GM23338 (cell line): ENCODE measurements around the gene FXYD5. TPM values are rescaled to one million over a fixed set of nuclear protein-coding genes. Genes with fewer than 3 reads are reported as not detected.

Source experiments
- ATAC-seq: fragments of 200-7000 bp; cut with Tn5 transposase; 3 replicates; pipeline ENCODE4 v1.9.1; 2020
- DNase-seq: peaks from one replicate; pipeline ENCODE4 v3.0.0-alpha.2; 2015; ENCODE audit warnings: low spot score
- H2AFZ ChIP-seq: fragments of 200-600 bp; sonication (generic); 2 replicates; pipeline ENCODE4 v1.8.0; 2016; ENCODE audit warnings: antibody characterized with exemption, mild to moderate bottlenecking, moderate library complexity
- H3F3A ChIP-seq: fragments of 200-600 bp; sonication (generic); replicated peaks from 2 replicates; pipeline ENCODE4 v1.8.0; 2017; ENCODE audit warnings: antibody characterized with exemption, mixed run types, low read depth
- H3K27ac ChIP-seq: fragments of 200-600 bp; sonication (generic); 2 replicates; pipeline ENCODE4 v1.6.1; 2016; ENCODE audit warnings: low read depth
- H3K27me3 ChIP-seq: fragments of 200-600 bp; sonication (generic); 2 replicates; pipeline ENCODE4 v1.8.0; 2016; ENCODE audit warnings: mild to moderate bottlenecking, mixed run types, moderate library complexity; ENCODE audit not compliant: insufficient read depth
- H3K36me3 ChIP-seq: fragments of 200-600 bp; sonication (generic); 2 replicates; pipeline ENCODE4 v1.8.0; 2016; ENCODE audit warnings: mild to moderate bottlenecking; ENCODE audit not compliant: insufficient read depth
- H3K4me1 ChIP-seq: fragments of 200-600 bp; sonication (generic); 2 replicates; pipeline ENCODE4 v1.8.0; 2016; ENCODE audit warnings: mild to moderate bottlenecking, moderate library complexity; ENCODE audit not compliant: insufficient read depth
- H3K4me2 ChIP-seq: fragments of 200-600 bp; sonication (generic); 2 replicates; pipeline ENCODE4 v1.7.1; 2017; ENCODE audit warnings: mixed run types
- H3K4me3 ChIP-seq: fragments of 200-600 bp; sonication (generic); 2 replicates; pipeline ENCODE4 v1.6.1; 2016; ENCODE audit warnings: mixed run types
- H3K79me2 ChIP-seq: fragments of 200-600 bp; sonication (generic); replicated peaks from 2 replicates; pipeline ENCODE4 v1.8.0; 2017; ENCODE audit warnings: mild to moderate bottlenecking; ENCODE audit not compliant: insufficient read depth
- H3K9me2 ChIP-seq: fragments of 200-600 bp; sonication (generic); 2 replicates; pipeline ENCODE4 v1.8.0; 2017; ENCODE audit not compliant: insufficient read depth
- H4K20me1 ChIP-seq: fragments of 200-600 bp; sonication (generic); replicated peaks from 2 replicates; pipeline ENCODE4 v1.8.0; 2017; ENCODE audit warnings: mild to moderate bottlenecking; ENCODE audit not compliant: insufficient read depth
- H3K27ac Mint-ChIP-seq: 2 replicates; pipeline ENCODE4 v1.8.0; 2020; ENCODE audit warnings: inconsistent platforms, mild to moderate bottlenecking, moderate library complexity, mixed read lengths
- H3K27me3 Mint-ChIP-seq: 3 replicates; pipeline ENCODE4 v1.8.0; 2022; ENCODE audit warnings: low read depth, mild to moderate bottlenecking, moderate library complexity, mixed read lengths, inconsistent platforms; ENCODE audit not compliant: insufficient read depth, poor library complexity
- H3K36me3 Mint-ChIP-seq: 3 replicates; pipeline ENCODE4 v1.8.0; 2021; ENCODE audit warnings: low read depth, mild to moderate bottlenecking, inconsistent platforms, moderate library complexity, mixed read lengths
- H3K4me1 Mint-ChIP-seq: 3 replicates; pipeline ENCODE4 v1.8.0; 2020; ENCODE audit warnings: mild to moderate bottlenecking, inconsistent platforms, mixed read lengths
- H3K4me3 Mint-ChIP-seq: 3 replicates; pipeline ENCODE4 v1.8.0; 2021; ENCODE audit warnings: moderate library complexity, mild to moderate bottlenecking, inconsistent platforms, mixed read lengths
- H3K9me3 Mint-ChIP-seq: 3 replicates; pipeline ENCODE4 v1.8.0; 2020; ENCODE audit warnings: moderate library complexity, mild to moderate bottlenecking, inconsistent platforms, mixed read lengths
- CTCF ChIP-seq, 2 experiments: fragments of 200-600 bp in 1 of 2; sonication (generic) in 1 of 2; conservative IDR thresholded peaks; 2 replicates each; pipeline versions ENCODE4 v1.5.1 to v1.6.1; 2016 to 2017; ENCODE audit warnings: antibody characterized with exemption in 2 of 2, low read depth in 2 of 2, mild to moderate bottlenecking in 2 of 2, moderate library complexity in 1 of 2
- ETS1 ChIP-seq: IDR thresholded peaks from 2 replicates; pipeline ENCODE4 v1.6.1; 2016; ENCODE audit warnings: antibody characterized with exemption
- JUNB ChIP-seq: IDR thresholded peaks from one replicate; pipeline ENCODE4 v1.6.1; 2016; ENCODE audit warnings: antibody characterized with exemption; ENCODE audit not compliant: unreplicated experiment
- POLR2AphosphoS5 ChIP-seq: IDR thresholded peaks from 2 replicates; pipeline ENCODE4 v1.6.1; 2016; ENCODE audit warnings: antibody characterized with exemption, low read depth
- STAT1 ChIP-seq: IDR thresholded peaks from one replicate; pipeline ENCODE4 v1.6.1; 2016; ENCODE audit warnings: antibody characterized with exemption; ENCODE audit not compliant: unreplicated experiment
- polyA plus RNA-seq: library from polyadenylated mRNA; unstranded; fragments of >200 nt; fragmentation: Nextera tagmentation; extraction: Ambion mirVana; gene quantifications from 2 replicates; pipeline ENCODE4 v1.2.1, GENCODE V29; 2016
- total RNA-seq: library from RNA; depleted of rRNA; stranded (reverse); fragments of >200 nt; shearing (Covaris generic); gene quantifications from 2 replicates; pipeline ENCODE4 v1.2.3, GENCODE V29; 2014
- TF ChIP-seq, protein P1 (sequence below): IDR thresholded peaks from one replicate; pipeline ENCODE4 v1.6.1; 2018; ENCODE audit warnings: antibody characterized with exemption; ENCODE audit not compliant: unreplicated experiment

The FXYD5 gene
- total and polyA plus RNA-seq, 2 experiments from 2014 or later = 97.7 to 233 TPM

DNA sequence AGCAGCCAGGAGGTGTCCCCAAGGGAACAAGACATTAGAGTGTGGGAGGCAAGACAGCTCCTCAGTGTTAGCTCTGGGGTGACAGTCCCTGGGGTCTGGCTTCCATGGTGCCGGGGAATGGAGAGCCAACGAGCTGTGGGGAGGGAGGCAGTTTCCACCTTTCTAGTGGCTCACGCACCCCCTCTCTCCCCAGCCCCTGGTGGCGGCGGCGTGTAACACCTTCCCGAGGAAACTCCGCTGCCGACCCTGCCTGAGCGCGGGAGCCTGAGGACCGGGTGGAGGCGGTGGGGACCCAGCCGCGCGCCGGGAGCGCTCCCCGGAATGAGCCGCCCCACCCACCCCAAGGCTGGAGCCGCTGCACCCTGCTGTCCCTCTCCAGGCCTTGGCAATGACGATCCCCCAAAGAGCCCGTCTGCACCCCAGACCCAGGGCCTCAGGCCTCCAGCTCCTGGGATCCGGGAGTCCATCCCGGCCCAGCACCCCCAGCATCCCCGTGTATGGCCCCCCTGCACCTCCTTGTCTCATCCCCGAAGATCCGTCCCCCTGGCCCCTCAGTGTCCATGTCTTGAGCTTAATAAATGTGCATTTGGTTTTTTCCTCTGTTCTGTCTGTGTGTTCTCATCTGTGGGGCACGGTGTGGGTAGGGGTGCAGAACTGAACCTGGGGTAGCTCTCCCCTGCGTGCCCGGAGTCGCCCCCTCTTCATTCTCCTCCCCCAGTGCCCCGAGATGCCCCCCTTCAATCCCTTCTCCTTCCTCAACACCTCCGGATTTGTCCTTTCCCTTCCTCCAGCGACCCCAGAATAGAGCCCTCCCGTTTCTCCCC lies 622 bp upstream of the FXYD5 start:
- peak overlapping the region; percentile 80; the same call in 1 of the 2 replicates for H3K27ac ChIP-seq
- Mint-ChIP-seq H3K36me3 (peaks cover 32% of the 10 kb centered on the region), H3K27me3 (peaks cover 14% of the 10 kb centered on the region), H3K9me3 (no peaks in the 10 kb centered on the region), H3K27ac (peak overlapping the region; percentile 47; the same call in 1 of the 2 replicates), H3K4me3 (peak overlapping the region; percentile 90), H3K4me1 (peaks cover 49% of the 10 kb centered on the region)
- peak overlapping the region; percentile 90 for H3K4me3 ChIP-seq
- peaks cover 16% of the 10 kb centered on the region for H3K79me2 ChIP-seq
- peak overlapping the region; percentile 84 for H3K4me2 ChIP-seq
- peak overlapping the region; percentile 90 for H2AFZ ChIP-seq
- H3K27me3 ChIP-seq = no peaks in the 10 kb centered on the region
- DNase-seq (peak; percentile 88), ATAC-seq (peak; percentile 62)
- H3F3A ChIP-seq = peaks cover 17% of the 10 kb centered on the region; the same call in 1 of the 2 replicates
- peaks cover 26% of the 10 kb centered on the region for H3K4me1 ChIP-seq
- H4K20me1 ChIP-seq = peaks cover 8% of the 10 kb centered on the region; the same call in 1 of the 2 replicates
- peaks cover 13% of the 10 kb centered on the region for H3K36me3 ChIP-seq
- TF ChIP-seq JUNB (no peak), STAT1 (no peak), CTCF (conservative IDR thresholded peaks at IDR 0.05; ENCODE audit: low read depth in 2 of 2) (peak; percentile 52 to 59), POLR2AphosphoS5 (no peak), ETS1 (no peak)
- H3K9me2 ChIP-seq = no peaks in the 10 kb centered on the region

- peak overlapping the region; percentile 84 for H3K4me2 ChIP-seq
- DNase-seq (no peak), ATAC-seq (no peak; the same call in 2 of the 3 replicates)
- peak overlapping the region; percentile 90 for H3K4me3 ChIP-seq
- H3K9me3 Mint-ChIP-seq = no peaks in the 10 kb centered on the region
- peaks cover 40% of the 10 kb centered on the region for H3K4me1 Mint-ChIP-seq
- peak overlapping the region; percentile 90 for H3K4me3 Mint-ChIP-seq
- peaks cover 14% of the 10 kb centered on the region for H3K27me3 Mint-ChIP-seq
- H3K36me3 ChIP-seq = peaks cover 26% of the 10 kb centered on the region
- H3K27ac ChIP-seq = no peak overlapping the region
- H3K27ac Mint-ChIP-seq = no peak overlapping the region
- peaks cover 17% of the 10 kb centered on the region; the same call in 1 of the 2 replicates for H3F3A ChIP-seq
- peaks cover 12% of the 10 kb centered on the region; the same call in 1 of the 2 replicates for H4K20me1 ChIP-seq
- H3K27me3 ChIP-seq = no peaks in the 10 kb centered on the region
- H3K36me3 Mint-ChIP-seq = peaks cover 43% of the 10 kb centered on the region
- no peaks in the 10 kb centered on the region for H3K9me2 ChIP-seq
- peaks cover 16% of the 10 kb centered on the region for H3K79me2 ChIP-seq
- peaks cover 26% of the 10 kb centered on the region for H3K4me1 ChIP-seq
- no peak overlapping the region for H2AFZ ChIP-seq
- TF ChIP-seq, protein P1, sequence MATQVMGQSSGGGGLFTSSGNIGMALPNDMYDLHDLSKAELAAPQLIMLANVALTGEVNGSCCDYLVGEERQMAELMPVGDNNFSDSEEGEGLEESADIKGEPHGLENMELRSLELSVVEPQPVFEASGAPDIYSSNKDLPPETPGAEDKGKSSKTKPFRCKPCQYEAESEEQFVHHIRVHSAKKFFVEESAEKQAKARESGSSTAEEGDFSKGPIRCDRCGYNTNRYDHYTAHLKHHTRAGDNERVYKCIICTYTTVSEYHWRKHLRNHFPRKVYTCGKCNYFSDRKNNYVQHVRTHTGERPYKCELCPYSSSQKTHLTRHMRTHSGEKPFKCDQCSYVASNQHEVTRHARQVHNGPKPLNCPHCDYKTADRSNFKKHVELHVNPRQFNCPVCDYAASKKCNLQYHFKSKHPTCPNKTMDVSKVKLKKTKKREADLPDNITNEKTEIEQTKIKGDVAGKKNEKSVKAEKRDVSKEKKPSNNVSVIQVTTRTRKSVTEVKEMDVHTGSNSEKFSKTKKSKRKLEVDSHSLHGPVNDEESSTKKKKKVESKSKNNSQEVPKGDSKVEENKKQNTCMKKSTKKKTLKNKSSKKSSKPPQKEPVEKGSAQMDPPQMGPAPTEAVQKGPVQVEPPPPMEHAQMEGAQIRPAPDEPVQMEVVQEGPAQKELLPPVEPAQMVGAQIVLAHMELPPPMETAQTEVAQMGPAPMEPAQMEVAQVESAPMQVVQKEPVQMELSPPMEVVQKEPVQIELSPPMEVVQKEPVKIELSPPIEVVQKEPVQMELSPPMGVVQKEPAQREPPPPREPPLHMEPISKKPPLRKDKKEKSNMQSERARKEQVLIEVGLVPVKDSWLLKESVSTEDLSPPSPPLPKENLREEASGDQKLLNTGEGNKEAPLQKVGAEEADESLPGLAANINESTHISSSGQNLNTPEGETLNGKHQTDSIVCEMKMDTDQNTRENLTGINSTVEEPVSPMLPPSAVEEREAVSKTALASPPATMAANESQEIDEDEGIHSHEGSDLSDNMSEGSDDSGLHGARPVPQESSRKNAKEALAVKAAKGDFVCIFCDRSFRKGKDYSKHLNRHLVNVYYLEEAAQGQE = no peak
These were observed 906 bp downstream of the FXYD5 start for GRCh38 chr19:35155441-35155840.
